Measurements from ENCODE around the gene IL33. TPM values are rescaled to one million over a fixed set of nuclear protein-coding genes. Genes with fewer than 3 reads are reported as not detected.

Gene IL33
- total and polyA plus RNA-seq, 2 of the 8 experiments (the other 6 are each of a cell fraction or from before 2014, with no cell fraction given): not detected

GRCh38 chr9:6301858-6302257 lies 86.3 kb downstream of the IL33 start:
- Histone ChIP-seq H2BK12ac (ENCODE audit: low read depth, low read length) (no peak overlapping the region), H3K4ac (replicated peaks; ENCODE audit: insufficient read length, low read depth, low read length) (no peak overlapping the region), H4K5ac (ENCODE audit: insufficient read length, low read depth, low read length) (no peak overlapping the region), H3K23me2 (ENCODE audit: low read depth, low read length) (no peaks in the 10 kb centered on the region), H3K23ac (ENCODE audit: insufficient read length) (no peak overlapping the region), H3K79me2 (ENCODE audit: control insufficient read depth in 1 of 2, insufficient read depth in 2 of 2, low read length in 2 of 2) (no peaks in the 10 kb centered on the region), H4K20me1 (replicated peaks in 1 of 2; ENCODE audit: control insufficient read depth in 1 of 2, insufficient read depth in 2 of 2, low read length in 2 of 2) (no peaks in the 10 kb centered on the region), H3K36me3 (ENCODE audit: control insufficient read depth in 2 of 4, insufficient read depth in 4 of 4, low read length in 3 of 4) (no peaks in the 10 kb centered on the region), H3K27me3 (replicated peaks in 1 of 4; ENCODE audit: control insufficient read depth in 3 of 4, extremely low read depth in 1 of 4, insufficient read depth in 3 of 4, low read length in 3 of 4) (no peaks in the 10 kb centered on the region), H3K18ac (ENCODE audit: extremely low read depth, low read length) (no peak overlapping the region), H2AK5ac (ENCODE audit: low read depth, low read length) (no peak overlapping the region), H4K91ac (replicated peaks; ENCODE audit: insufficient read length, low read length) (no peak overlapping the region), H3K4me3 (ENCODE audit: extremely low read depth in 1 of 4, insufficient read depth in 2 of 4, low read depth in 3 of 4, low read length in 4 of 4) (no peak overlapping the region), H2AFZ (ENCODE audit: low read length) (no peak overlapping the region), H2BK120ac (replicated peaks; ENCODE audit: low read depth, low read length) (no peak overlapping the region), H2BK5ac (ENCODE audit: low read depth, low read length) (no peak overlapping the region), H3K56ac (replicated peaks; ENCODE audit: insufficient read length, low read depth, low read length) (no peak overlapping the region), H3K14ac (ENCODE audit: insufficient read length) (no peak overlapping the region), H3K4me2 (ENCODE audit: insufficient read depth in 1 of 2, low read depth in 2 of 2, low read length in 2 of 2) (no peak overlapping the region), H2BK20ac (ENCODE audit: low read length) (no peak overlapping the region), H4K8ac (ENCODE audit: extremely low read depth, insufficient read depth, low read length) (no peak overlapping the region), H3K79me1 (ENCODE audit: low read depth, low read length) (no peaks in the 10 kb centered on the region), H3K9me3 (ENCODE audit: insufficient read depth in 2 of 2, low read depth in 1 of 2, low read length in 1 of 2) (no peaks in the 10 kb centered on the region), H2BK15ac (ENCODE audit: low read length) (no peak overlapping the region), H3K27ac (ENCODE audit: low read depth, low read length) (no peak overlapping the region), H3K9ac (replicated peaks in 1 of 4; ENCODE audit: extremely low read depth in 1 of 4, low read depth in 3 of 4, low read length in 3 of 4) (no peak overlapping the region), H3K4me1 (replicated peaks in 1 of 4; ENCODE audit: control insufficient read depth in 3 of 4, insufficient read depth in 4 of 4, low read length in 3 of 4) (no peaks in the 10 kb centered on the region)
- no peak for FAIRE-seq
- 31% methylated on average over 2 of the region's 2 CpGs; no CpG with 5 or more reads in 1 of the 2 experiments for WGBS, 2 experiments (ENCODE audit: extremely low coverage in 1 of 2, insufficient coverage in 1 of 2, insufficient read length in 1 of 2, insufficient replicate concordance in 2 of 2, low coverage in 1 of 2, low lambda C conversion rate in 2 of 2, missing lambda C conversion rate in 1 of 2)
- no peak for TF ChIP-seq TAF7 (optimal IDR thresholded peaks at IDR 0.05; ENCODE audit: borderline replicate concordance, low read depth, low read length)
- no peak for TF ChIP-seq PHF8 (conservative IDR thresholded peaks at IDR 0.05; ENCODE audit: low read depth, low read length)
- no peak for TF ChIP-seq POLR2A (IDR thresholded peaks at IDR 0.05; ENCODE audit: control extremely low read depth in 1 of 2, low read depth in 2 of 2, low read length in 2 of 2)
- no peak for TF ChIP-seq CHD2 (IDR thresholded peaks at IDR 0.05; ENCODE audit: low read length)
- TF ChIP-seq, protein P1, sequence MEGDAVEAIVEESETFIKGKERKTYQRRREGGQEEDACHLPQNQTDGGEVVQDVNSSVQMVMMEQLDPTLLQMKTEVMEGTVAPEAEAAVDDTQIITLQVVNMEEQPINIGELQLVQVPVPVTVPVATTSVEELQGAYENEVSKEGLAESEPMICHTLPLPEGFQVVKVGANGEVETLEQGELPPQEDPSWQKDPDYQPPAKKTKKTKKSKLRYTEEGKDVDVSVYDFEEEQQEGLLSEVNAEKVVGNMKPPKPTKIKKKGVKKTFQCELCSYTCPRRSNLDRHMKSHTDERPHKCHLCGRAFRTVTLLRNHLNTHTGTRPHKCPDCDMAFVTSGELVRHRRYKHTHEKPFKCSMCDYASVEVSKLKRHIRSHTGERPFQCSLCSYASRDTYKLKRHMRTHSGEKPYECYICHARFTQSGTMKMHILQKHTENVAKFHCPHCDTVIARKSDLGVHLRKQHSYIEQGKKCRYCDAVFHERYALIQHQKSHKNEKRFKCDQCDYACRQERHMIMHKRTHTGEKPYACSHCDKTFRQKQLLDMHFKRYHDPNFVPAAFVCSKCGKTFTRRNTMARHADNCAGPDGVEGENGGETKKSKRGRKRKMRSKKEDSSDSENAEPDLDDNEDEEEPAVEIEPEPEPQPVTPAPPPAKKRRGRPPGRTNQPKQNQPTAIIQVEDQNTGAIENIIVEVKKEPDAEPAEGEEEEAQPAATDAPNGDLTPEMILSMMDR (IDR thresholded peaks at IDR 0.05; ENCODE audit: control extremely low read depth in 1 of 3, insufficient read depth in 1 of 3, low read depth in 1 of 3, low read length in 3 of 3): no peak
- no peak for TF ChIP-seq NANOG (IDR thresholded peaks at IDR 0.05; ENCODE audit: insufficient read depth, low read depth, low read length, poor library complexity, severe bottlenecking)
- TF ChIP-seq CREB1 (IDR thresholded peaks at IDR 0.05): no peak
- no peak for TF ChIP-seq RBBP5 (IDR thresholded peaks at IDR 0.05; ENCODE audit: borderline replicate concordance, low read depth, low read length)
- DNase-seq (ENCODE audit: low read depth in 1 of 2, low spot score in 2 of 2): no peak
- ChIA-PET CTCF (ENCODE audit: partially characterized antibody) (interaction anchor here (0.6 to 0.9 kb wide), 3 partner anchors 104 to 175 kb away, joined by 3 read pairs; no protein-coding TSS in a partner anchor), POLR2A (ENCODE audit: partially characterized antibody) (no interaction called here)
